Measurements from ENCODE around the gene C1orf159. TPM values are rescaled to one million over a fixed set of nuclear protein-coding genes. Genes with fewer than 3 reads are reported as not detected.
A peak's percentile ranks its signal among the peaks of the same experiment; 100 is the strongest.

Gene C1orf159
- total RNA-seq, 1 donor from 2014 or later: 11.4 TPM

DNA sequence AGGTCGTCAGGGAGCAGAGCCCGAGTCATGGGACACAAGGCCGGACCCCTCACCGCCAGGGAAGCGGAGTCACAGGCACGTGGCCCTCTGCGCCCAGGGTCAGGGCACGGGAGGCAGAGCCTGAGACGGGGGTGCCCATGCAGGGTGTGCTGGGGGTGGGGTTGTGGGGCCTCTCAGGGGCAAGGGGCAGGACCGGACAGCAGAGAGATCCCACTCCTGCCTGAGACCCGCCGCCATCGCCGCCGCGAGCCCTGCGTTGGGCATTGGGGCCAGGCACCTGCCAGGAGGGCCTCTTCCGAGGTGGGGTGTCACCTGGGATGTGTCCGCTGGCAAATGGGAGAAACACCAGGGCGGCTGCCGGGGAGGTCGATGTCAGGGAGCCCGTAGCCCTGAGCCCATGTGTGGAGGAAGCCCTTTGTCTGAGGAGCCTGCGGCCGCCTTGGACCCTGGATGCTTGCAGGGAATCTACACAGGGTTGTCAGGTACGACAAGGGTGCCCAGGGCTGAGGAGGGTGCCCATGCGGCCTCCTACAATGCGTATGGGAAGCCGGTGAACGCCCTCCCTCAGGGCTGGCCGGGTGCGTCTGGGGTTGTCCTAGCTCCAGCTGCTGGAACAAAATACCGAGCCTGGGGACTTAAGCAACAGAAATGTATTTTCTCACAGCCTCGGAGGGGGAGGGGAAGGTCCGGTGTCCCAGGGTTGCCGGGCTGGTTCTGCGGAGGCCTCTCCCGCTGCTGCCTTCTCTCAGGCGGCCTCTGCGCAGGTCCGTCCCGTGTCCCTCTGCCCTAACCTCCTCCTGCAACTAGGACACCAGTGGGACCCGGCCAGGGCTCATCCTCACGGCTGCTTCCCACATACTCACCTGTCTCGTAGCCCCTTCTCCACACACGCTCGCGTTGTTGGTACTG lies 16.4 kb upstream of the C1orf159 start:
- no peak for DNase-seq

DNA sequence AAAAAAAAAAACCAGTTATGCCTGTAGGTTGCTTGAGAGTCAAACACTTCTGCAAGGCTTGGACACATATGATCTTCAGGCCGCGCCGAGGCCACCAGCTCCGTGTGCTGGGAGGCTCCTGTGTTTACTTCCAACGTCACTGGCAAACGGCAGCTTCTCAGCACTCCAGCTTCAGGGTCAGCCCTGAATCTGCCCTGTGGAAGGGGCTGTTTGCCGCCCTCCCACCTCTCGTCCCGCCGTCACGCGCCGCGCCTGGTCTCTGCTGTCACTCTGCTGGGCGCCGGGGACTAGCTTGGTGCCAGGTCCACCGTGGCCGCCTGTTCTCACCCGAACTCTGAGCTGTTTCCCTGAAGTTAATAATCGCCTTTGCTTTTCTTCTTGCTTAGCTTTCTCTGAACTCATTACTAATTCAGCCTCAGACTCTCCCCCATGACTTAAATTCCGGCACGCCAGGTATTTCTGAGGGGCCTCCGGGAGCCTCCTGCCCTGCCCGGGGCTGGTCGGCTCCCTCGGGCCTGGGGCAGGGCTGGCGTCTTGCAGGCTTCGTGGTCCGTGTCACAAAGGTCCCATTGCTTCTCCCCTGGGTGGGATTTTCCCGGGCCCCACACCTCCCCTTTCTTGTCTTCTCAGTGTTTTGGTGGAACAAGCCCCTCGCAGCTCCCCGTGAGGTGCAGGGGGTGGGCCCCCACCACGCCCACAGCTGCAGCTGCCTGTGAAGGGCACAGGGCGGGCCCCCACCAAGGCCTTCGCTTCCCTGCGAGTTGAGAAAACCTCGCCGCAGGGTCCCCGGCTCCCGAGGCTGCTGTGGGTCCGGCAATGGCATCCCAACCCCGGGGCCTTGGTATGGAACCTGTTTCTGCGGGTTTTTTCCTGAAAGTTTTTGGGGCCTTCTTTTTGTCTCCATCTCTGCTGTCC lies 14.6 kb upstream of the C1orf159 start:
- no peak for DNase-seq

DNA sequence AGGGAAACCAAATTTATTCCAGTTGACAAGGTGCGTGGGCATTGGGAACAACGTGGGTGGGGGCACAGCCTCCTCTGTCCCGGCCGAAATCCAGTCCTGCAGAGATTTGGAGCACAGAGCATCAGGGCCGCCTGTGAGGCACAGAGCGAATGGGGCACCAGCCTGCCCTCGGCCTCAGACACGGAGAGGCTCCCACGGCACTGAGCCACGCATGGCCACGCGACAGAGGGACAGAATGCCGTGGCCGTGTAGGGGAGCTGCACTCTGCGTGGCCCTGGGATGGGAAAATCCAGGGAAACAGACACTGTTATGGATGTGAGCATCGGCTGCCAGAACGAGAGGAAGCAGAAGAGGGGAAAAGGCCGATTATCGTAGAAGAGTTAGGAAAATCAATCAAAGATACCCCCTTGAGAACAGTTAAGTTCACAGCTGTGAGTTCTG lies 13.5 kb upstream of the C1orf159 start:
- DNase-seq: no peak

DNA sequence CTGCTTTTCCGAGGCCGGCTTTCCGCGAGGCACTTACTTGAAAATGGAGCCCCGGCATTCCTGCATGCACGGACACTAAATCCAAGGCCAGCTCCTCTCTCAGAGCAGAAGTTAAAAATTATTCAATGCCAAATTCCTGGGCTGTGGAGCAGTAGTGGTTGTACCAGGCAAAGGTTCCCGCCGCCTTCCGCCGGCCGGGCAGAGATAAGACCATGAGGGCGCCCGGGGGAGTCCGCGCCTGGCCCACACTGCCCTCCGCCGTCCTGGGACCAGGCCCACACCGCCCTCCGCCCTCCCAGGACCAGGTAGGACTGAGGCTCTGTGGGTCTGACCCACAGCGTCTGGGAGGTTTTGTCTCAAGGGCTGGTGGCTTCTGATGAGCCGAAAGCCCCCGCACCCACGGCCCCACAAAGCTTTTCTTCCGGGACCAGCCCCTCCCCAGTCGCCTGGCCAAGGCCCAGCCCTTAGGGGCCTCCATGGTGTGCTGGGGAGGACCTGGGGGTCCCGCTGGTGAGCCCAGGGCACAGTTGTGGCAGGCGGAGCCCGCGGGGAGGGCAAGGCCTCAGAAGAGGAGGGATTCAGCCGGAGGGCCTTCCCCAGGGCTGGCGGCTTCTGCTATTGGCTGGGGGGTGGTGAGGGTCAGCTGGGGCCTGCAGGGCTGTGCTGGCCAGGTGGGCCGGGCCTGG lies 12.7 kb upstream of the C1orf159 start:
- DNase-seq: no peak

DNA sequence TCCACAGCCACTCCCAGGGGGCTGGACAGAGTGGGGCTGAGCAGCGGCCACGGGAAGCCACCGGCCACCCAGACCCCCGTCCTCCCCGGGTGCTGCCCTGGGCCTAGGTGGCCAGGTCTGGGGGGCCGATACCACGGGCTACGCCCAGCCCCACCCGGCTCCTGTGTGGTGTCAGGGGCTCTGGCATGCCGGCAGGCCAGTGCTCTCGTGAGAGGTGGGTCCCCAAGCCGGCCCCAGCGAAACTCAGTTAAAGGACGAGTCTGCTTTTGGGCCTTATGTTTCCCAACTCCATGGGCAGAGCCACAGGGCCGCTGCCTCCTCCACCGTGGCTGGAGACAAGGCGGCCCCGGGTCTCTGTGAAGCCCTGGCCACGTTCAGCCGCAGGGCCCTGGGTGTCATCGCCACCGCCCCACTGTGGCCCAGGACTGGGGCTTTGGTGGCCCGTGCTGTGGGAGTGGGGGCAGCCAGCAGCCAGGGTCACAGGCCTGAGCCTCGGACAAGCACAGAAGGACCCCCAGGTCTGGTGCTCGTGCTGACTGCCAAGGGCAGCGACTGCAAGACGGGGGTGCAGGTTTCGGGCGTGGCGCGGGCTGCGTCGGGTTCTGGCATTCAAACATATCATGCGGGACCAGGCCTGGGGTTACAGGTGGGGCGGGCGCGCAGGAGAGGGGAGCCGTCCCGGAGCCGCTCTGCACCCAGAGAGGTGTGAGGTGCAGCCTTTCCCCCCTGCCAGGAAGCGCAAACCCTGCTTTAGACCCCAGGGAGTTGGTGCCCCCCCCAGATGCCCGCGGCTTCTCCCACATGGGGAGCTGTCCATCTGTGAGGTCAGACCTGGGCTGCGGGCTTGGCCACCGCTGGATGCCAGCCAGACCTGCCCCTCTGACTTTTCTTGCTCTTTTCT lies 11.9 kb upstream of the C1orf159 start:
- no peak for DNase-seq

DNA sequence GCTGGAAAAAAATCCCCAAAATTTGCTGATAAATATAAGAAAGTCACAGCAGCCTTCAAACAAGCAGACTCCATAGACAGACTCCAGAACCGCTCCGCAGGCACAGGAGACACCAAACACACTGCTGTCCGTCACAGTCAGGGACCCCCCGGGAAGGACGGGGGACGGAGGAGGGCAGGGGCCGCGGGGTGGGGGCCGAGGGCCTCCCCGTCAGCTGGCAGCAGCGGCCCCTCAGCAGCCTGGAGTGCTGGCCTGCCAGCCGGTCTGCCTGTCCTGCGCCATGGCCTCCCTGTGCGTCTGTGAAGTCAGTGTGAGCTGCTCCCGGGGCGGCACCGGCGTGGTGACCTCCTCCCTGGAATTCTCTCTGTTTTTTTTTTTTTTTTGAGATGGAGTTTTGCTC lies 10.1 kb upstream of the C1orf159 start:
- no peak for DNase-seq

DNA sequence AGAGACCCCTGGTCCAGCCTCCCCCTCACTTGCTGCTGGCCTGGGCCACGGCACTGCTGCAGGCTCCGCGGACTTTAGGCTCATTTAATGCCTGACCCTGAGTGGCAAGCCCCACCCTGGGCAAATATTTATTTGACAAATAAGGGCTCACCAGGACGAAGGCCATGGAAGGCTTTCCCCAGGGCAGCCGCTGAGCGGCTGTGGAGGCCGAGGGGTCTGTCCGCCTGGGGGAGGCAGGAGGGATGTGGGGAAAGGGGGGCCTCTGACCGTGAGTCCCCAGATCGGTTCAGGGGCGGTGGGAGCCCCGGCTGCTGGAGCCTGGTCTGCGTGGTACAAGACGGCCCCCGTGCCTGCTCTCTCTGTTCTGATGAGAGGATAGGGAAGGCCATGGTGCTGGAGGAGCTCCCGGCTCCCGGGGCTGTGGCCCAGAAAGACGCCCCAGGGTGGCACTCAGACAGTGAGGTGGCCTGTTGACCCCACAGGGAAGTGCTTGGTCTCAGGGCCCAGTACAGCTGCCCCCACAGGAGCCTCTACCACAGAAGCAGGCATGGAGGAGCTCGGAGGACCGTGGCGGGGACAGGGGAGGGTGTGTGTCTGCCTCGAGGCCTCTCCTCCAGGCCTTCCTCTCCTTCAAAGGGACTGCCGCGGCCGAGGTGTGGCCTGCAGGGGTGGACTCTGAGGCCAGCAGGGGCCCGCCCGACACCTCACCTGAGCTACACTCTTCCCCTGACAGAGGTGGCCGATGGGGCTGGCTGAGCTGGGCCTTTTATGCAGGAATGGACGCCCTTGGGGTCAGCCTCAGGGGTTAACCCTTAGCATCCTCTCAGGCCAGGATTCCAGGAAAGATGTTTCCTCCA lies 9.1 kb upstream of the C1orf159 start:
- DNase-seq: no peak

DNA sequence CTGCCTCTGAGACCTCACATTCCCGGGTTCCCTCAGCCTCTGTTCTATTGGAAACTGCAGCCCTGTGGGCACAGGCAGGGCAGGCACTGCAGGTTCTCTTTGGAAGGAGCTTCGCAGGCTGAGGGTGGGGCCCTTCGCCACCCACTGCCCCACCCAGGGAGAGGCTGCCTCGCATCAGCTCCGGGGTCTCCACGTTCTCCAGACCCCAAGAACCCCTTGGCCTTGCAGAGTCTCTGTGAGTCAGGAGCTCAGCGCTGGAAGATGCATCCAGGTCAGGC lies 8.6 kb upstream of the C1orf159 start:
- no peak for DNase-seq

DNA sequence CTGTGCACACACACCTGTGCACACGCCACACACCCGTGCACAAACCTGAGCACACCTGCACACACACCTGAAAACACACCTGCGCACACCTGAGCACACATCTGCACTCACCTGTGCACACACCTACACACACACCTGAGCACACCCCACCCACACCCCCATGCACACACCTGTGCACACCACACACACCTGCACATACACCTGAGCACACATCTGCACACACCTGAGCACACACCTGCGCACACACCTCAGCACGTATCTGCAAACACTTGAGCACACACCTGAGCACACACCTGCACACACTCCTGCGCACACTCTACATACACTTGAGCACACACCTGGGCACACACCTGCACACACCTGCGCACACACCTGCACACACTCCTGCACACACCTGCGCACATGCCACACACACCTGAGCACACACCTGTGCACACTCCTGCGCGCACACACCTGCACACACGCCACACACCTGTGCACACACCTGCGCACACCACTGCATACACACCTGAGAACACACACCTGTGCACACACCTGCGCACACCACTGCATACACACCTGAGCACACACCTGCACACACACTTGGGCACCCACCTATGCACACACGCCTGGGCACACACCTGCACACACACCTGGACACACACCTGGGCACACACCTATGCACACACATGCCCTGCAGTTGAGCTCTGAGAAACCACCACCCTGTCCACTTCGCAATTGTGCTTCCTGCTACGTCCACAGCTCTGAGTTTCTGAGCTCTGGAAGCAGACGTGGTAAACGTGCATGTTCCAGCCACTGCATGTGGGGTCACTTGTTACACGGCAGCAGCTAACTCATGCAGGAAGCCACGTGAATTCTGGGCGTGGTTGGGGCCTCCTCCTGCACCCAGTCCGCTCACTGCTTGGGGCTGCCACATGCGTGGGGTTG lies 8.0 kb upstream of the C1orf159 start:
- DNase-seq: no peak

DNA sequence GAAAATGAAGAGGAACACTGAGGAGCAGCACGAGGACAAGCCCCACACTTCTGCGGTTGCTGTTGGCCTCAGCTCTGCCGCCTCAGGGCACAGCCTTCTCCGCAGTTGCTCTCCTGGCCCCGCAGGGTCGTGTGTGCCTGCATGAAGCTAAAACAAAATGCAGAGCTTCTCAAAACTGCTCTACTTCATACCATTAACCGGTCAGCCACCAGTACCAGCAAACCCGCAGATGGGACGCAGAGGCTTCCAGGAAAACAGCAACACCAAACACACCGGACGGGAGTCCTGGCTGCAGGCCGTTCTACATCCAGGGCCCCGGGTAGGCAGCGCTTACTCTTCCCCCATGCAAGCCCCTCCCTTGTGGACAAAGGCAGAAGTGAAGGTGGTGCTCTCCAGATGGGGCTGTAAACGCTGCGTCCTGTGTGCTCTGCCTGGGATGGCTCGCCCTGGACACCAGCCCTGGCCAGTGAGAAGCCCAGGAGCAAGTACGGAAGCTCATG lies 7.1 kb upstream of the C1orf159 start:
- no peak for DNase-seq

DNA sequence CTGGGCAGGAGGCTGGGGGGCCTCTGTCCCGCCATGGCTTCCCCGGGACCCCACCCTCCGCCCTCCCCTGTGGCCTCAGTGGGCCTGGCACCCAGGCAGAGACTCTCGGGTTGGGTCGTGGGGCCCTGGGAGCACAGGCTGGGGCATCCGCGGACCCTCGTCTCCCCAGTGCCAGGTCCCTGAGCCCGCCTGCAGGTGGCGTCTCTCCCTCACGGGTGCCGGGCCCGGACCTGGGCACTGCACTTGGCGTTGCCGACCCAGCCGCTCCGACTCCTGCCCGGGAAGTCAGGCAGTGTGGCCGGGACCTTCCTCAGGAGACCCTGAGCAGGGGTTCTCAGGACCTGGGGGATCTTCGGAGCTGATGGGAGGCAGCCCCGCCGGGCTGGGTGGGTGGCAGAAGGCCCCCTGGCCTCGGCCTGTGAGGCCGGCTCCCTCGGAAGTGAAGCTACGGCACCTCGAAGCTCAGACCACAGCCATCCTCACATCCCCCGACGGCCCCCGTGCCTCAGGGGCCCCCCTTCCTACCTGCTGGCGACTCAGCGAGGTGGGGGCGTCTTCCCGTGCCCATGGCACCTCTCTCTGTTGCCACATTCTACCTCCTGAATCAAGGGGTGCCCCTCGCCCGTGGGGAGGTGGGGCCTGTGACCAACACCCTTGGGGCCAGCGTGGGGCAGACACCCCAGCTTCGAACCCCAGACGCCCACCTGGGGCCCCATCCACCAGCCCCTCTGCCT lies 6.4 kb upstream of the C1orf159 start:
- peak; percentile 85 for DNase-seq

DNA sequence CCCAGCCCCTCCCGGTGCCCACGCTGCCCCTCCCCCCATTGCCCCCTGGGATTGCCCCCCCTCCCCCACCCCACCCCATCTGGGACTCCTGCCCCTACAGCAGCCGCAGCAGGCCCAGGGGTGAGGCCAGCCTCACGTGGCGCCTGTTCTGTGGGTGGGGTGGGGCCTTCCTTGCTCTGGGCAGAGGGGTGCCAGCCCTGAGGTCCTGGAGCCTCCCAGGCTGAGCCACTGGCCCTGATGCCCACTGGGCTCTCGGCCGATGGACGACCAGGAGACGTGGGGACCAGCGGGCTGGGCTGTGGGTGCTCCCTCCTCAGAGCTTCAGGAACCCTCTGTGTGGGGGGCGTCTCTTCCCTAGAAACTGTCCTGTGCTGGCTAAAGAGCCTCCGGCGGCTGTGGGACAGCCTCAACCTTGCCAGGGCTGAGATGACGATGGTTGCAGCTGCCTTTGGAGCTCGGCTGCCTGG lies 5.8 kb upstream of the C1orf159 start:
- DNase-seq: peak; percentile 20

DNA sequence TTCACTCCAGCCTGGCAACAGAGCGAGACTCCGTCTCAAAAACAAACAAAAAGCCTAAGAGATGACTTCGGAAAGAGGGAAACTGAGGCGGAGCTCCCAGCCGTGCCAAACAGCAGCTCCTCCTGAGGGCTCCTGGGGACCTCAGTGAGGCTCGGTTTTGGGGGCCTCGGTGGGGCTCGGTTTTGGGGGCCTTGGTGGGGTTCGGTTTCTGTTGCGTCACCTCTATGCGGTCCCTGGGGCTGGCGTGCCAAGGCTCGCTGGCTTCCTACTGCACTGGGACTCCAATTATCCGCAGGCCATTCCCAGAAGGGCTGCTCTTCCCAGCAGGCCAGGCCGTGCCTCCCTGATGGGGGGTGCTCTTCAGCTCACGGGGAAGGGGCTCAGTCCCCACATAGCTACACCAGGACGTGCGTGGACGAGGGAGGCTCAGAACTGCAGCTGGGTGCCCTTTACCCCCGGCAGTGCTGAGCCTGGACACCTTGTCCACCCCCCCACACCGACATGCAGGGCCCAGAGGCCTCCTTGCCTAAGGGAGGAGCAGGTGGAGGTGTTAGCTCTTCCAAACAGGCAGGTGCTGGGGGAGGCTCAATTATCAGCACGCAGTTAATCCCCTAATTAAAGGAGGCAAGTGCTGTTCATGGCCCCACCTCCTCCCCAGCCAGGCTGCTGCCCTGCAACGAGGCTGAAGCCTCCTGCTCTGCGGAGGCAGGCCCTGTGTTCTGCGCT lies 5.1 kb upstream of the C1orf159 start:
- DNase-seq: no peak

DNA sequence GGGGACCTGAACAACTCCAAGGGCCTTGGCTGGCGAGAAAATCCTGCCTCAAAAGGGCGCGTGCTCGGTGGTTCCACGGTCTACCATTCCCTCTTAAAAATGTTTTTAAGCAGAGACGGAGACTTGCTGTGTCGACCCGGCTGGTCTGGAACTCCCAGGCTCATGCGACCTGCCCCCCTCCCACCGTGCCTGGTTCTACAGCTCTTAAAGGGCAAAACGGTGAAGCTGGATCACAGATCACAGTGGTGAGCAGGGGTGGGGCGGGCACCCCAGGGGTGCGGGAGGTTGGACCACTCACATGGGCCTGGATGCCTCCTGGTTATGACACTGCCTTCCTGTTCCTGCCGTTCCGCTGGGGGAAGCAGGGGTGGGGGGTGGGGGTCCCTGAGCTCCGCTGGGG lies 4.2 kb upstream of the C1orf159 start:
- DNase-seq: no peak

DNA sequence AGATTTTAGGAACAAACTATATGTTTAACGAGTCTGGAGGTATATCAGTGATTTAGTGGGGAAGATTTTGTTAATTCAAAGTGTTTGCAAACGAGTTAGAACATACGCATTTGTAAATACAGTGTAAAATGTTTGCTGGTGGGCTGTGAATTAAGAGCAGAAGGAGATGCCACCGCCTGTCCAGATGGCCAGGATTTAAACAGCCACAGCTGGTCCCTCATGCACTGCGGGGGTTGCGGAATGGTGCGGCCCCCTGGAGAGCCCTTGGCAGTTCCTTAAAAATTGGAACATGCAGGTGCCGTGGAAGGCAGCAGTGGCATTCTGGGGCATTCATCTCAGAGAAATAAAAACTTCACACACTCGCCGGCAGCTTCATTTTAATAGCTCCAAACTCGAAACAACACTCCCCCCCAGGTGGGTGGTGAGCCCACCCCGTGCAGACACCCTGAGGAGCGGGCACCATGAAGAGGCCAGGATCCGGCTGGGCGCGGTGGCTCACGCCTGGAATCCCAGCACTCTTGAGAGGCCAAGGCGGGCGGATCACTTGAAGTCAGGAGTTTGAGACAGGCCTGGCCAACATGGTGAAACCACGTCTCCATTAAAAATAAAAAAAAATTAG lies 3.5 kb upstream of the C1orf159 start:
- DNase-seq: no peak

DNA sequence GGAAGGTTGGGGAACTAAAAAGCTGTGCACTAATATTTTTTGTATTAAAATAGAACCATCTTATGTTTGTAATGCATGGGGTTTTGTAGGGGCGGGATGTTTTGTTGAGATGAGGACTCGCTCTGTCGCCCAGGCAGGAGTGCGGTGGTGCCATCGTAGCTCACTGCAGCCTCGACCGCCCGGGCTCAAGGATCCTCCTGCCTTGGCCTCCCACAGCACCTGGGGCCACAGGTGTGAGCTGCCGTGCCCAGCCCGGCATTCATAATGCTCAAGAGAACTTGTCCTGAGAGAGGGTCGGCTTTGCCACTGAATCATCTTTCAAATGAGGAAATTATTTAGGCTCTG lies 3.0 kb upstream of the C1orf159 start:
- no peak for DNase-seq

DNA sequence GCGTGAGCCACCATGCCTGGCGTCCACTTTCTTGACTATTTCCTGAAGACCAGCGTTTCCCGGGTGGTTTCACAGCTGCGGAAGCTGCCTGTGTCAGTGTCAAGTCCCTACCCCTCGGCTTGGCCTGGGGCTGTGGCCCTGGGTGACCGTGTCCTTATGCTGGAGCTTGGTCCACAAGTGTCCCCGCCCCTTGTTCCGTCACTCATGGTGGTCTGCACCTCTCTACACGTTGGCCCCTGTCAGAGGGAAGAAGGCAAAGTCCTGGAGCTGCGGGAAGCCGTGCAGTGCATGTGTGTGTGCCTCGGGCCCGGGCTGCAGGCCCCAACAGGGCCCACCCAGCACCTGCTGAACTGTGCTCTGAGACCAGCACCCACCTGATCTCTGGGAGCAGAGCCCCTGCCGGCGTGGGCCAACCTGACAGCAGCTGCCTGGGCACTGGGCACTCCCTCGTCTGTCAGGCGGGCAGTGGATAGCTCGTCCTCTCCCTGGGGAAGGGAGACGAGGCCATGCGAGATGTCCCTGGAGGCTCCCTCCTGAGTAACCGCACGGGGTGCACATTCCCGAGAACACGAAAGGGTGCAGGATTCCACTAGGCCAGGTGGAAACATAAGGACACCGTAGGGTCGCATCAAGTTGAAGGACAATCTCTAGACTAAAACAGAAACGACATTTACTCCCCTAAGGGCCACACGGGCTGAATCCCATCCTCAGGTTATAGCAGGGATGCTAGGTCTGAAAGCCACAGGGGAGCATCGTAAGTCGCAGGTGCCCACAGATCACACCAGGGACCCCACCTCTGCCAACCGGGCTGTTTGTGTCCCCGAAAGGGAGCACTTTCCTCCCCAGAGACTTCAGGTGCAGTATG lies 2.4 kb upstream of the C1orf159 start:
- no peak for DNase-seq
